Subcutaneous abdominal adipose tissue (tissue), 5 donors: ENCODE data around the gene RBFOX2.

ENCODE experiments used
- H3K27ac ChIP-seq: one replicate; pipeline ENCODE4 v1.7.0; 2013; ENCODE audit warnings: low read depth, mild to moderate bottlenecking, inconsistent platforms, low read length, moderate library complexity
- H3K27me3 ChIP-seq, 5 donors: one replicate each; pipeline ENCODE4 v1.7.0; 2013; ENCODE audit warnings: low read length in 5 of 5, inconsistent platforms in 1 of 5; ENCODE audit not compliant: control insufficient read depth in 5 of 5, insufficient read depth in 4 of 5
- H3K36me3 ChIP-seq, 5 donors: one replicate each; pipeline ENCODE4 v1.7.0; 2013; ENCODE audit warnings: low read length in 5 of 5; ENCODE audit not compliant: control insufficient read depth in 5 of 5, insufficient read depth in 5 of 5
- H3K4me1 ChIP-seq, 5 donors: one replicate each; pipeline ENCODE4 v1.7.0; 2013; ENCODE audit warnings: low read length in 5 of 5, mild to moderate bottlenecking in 3 of 5, moderate library complexity in 1 of 5; ENCODE audit not compliant: control insufficient read depth in 5 of 5, insufficient read depth in 5 of 5
- H3K4me3 ChIP-seq, 5 donors: one replicate each; pipeline ENCODE4 v1.7.0; 2013; ENCODE audit warnings: low read length in 5 of 5, low read depth in 1 of 5
- H3K9ac ChIP-seq, 5 donors: one replicate each; pipeline ENCODE4 v1.7.0; 2013; ENCODE audit warnings: low read length in 5 of 5, mild to moderate bottlenecking in 4 of 5, moderate library complexity in 3 of 5
- H3K9me3 ChIP-seq, 5 donors: one replicate each; pipeline ENCODE4 v1.7.0; 2013; ENCODE audit warnings: low read length in 5 of 5; ENCODE audit not compliant: control insufficient read depth in 5 of 5
- donor health status: healthy.
- donor health status: healthy.
- donor health status: healthy.
- donor health status: healthy.
- donor health status: healthy.

RBFOX2 gene

GRCh38 chr22:35886309-35886708 lies 142.3 kb downstream of the RBFOX2 start:
- H3K4me1 ChIP-seq, result peaks cover 11 to 23% (median 17%) of the 10 kb centered on the region in 5 donors
- no peaks in the 10 kb centered on the region for H3K9me3 ChIP-seq
- H3K4me3 ChIP-seq, result no peak overlapping the region
- H3K9ac ChIP-seq, result no peak overlapping the region
- peaks cover 0 to 2% (median 0%) of the 10 kb centered on the region in 5 donors for H3K36me3 ChIP-seq
- H3K27ac ChIP-seq, result no peak overlapping the region
- H3K27me3 ChIP-seq, result no peaks in the 10 kb centered on the region

DNA sequence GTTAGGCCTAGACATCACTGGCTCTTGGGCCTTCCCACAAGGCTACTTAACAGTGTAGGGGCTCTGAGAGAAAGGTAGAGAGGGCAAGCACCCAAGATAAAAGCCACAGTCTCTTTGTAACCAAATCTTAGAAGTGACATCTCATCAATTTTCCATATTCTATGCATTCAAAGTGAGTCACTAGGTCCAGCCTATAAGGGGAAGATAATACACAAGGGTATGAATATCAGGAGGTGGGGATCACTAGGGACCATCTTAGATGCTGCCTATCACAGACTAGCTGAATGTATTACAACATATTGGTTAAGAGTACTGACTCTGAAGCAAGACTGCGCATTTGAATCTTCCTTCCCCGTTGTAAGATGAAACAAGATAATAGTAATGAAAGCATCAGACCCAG lies 144.1 kb downstream of the RBFOX2 start:
- no peak overlapping the region for H3K27ac ChIP-seq
- H3K27me3 ChIP-seq, result no peaks in the 10 kb centered on the region
- no peak overlapping the region for H3K4me3 ChIP-seq
- peaks cover 11 to 25% (median 17%) of the 10 kb centered on the region in 5 donors for H3K4me1 ChIP-seq
- H3K9me3 ChIP-seq, result no peaks in the 10 kb centered on the region
- H3K9ac ChIP-seq, result no peak overlapping the region
- peaks cover 0 to 2% (median 0%) of the 10 kb centered on the region in 5 donors for H3K36me3 ChIP-seq

GRCh38 chr22:35883031-35883620 lies 145.5 kb downstream of the RBFOX2 start:
- H3K4me1 ChIP-seq, result peaks cover 11 to 25% (median 17%) of the 10 kb centered on the region in 5 donors
- peaks cover 0 to under 1% (median 0%) of the 10 kb centered on the region in 5 donors for H3K36me3 ChIP-seq
- H3K4me3 ChIP-seq, result no peak overlapping the region
- H3K9me3 ChIP-seq, result no peaks in the 10 kb centered on the region
- H3K27me3 ChIP-seq, result no peaks in the 10 kb centered on the region
- H3K27ac ChIP-seq, result peak overlapping the region; percentile 42
- peak overlapping the region in 1 of 5 donors; percentile 29 for H3K9ac ChIP-seq

GRCh38 chr22:35882211-35883030 lies 146.2 kb downstream of the RBFOX2 start:
- no peak overlapping the region for H3K4me3 ChIP-seq
- no peaks in the 10 kb centered on the region for H3K36me3 ChIP-seq
- H3K4me1 ChIP-seq, result peaks cover 11 to 25% (median 17%) of the 10 kb centered on the region in 5 donors
- H3K9me3 ChIP-seq, result no peaks in the 10 kb centered on the region
- no peaks in the 10 kb centered on the region for H3K27me3 ChIP-seq
- peak overlapping the region in 1 of 5 donors; percentile 8 for H3K9ac ChIP-seq
- peak overlapping the region; percentile 42 for H3K27ac ChIP-seq

DNA sequence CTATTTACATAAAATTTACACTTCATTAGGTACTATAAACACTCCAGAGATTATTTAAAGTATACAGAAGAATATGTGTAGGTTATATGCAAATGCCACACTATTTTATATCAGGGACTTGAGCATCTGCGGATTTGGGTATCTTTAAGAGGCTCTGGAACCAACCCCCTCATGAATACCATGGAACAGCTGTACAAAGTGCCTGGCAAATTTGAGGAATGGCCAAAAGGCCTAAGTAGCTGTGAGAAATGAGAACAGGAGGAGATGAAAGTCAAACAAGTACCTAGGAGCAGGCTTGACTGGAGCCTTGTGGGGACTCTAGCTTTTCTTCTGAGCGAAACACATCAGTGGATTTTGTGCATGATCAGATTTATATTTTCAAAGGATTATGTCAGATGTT lies 149.3 kb downstream of the RBFOX2 start:
- Histone ChIP-seq H3K4me1 (peaks cover 11 to 25% (median 17%) of the 10 kb centered on the region in 5 donors), H3K27me3 (no peaks in the 10 kb centered on the region), H3K9ac (no peak overlapping the region), H3K4me3 (no peak overlapping the region), H3K9me3 (peaks cover 0 to 5% (median 0%) of the 10 kb centered on the region in 5 donors), H3K27ac (no peak overlapping the region), H3K36me3 (no peaks in the 10 kb centered on the region)

GRCh38 chr22:35873426-35873825 lies 155.2 kb downstream of the RBFOX2 start:
- H3K9ac ChIP-seq, result no peak overlapping the region
- H3K4me3 ChIP-seq, result no peak overlapping the region
- H3K27me3 ChIP-seq, result no peaks in the 10 kb centered on the region
- peaks cover 0 to 5% (median 0%) of the 10 kb centered on the region in 5 donors for H3K9me3 ChIP-seq
- H3K4me1 ChIP-seq, result no peaks in the 10 kb centered on the region
- no peak overlapping the region for H3K27ac ChIP-seq
- H3K36me3 ChIP-seq, result no peaks in the 10 kb centered on the region

GRCh38 chr22:35872451-35872850 lies 156.2 kb downstream of the RBFOX2 start:
- Histone ChIP-seq H3K27ac (no peak overlapping the region), H3K36me3 (no peaks in the 10 kb centered on the region), H3K27me3 (no peaks in the 10 kb centered on the region), H3K9me3 (peaks cover 0 to 5% (median 0%) of the 10 kb centered on the region in 5 donors), H3K4me3 (no peak overlapping the region), H3K4me1 (no peaks in the 10 kb centered on the region), H3K9ac (no peak overlapping the region)

GRCh38 chr22:35870517-35871293 lies 157.9 kb downstream of the RBFOX2 start:
- H3K27me3 ChIP-seq, result no peaks in the 10 kb centered on the region
- H3K36me3 ChIP-seq, result no peaks in the 10 kb centered on the region
- H3K27ac ChIP-seq, result no peak overlapping the region
- H3K4me1 ChIP-seq, result peaks cover 0 to 10% (median 4%) of the 10 kb centered on the region in 5 donors
- H3K4me3 ChIP-seq, result no peak overlapping the region
- no peak overlapping the region for H3K9ac ChIP-seq
- peaks cover 0 to 5% (median 0%) of the 10 kb centered on the region in 5 donors for H3K9me3 ChIP-seq

DNA sequence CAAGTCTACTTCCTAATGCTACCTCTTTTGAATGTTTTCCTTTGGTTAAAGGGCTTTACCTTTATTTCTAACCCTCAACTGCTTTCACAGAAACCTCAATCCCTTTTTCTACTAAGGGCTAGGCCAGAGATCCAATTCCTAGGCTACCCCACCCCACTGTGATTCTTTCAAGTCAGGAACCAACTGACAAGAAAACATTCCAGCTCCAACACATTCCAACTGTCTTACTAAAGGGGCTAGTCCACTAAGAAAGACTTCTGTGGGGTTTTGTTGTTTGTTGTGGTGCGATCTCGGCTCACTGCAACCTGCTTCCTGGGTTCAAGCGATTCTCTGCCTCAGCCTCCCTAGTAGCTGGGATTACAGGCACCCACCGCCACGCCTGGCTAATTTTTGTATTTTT lies 159.7 kb downstream of the RBFOX2 start:
- no peak overlapping the region for H3K27ac ChIP-seq
- no peaks in the 10 kb centered on the region for H3K27me3 ChIP-seq
- H3K4me3 ChIP-seq, result no peak overlapping the region
- H3K4me1 ChIP-seq, result peaks cover 0 to 20% (median 9%) of the 10 kb centered on the region in 5 donors
- H3K9me3 ChIP-seq, result no peaks in the 10 kb centered on the region
- H3K36me3 ChIP-seq, result no peaks in the 10 kb centered on the region
- no peak overlapping the region for H3K9ac ChIP-seq
